ENCODE data around the gene MAB21L3.

Gene MAB21L3

DNA sequence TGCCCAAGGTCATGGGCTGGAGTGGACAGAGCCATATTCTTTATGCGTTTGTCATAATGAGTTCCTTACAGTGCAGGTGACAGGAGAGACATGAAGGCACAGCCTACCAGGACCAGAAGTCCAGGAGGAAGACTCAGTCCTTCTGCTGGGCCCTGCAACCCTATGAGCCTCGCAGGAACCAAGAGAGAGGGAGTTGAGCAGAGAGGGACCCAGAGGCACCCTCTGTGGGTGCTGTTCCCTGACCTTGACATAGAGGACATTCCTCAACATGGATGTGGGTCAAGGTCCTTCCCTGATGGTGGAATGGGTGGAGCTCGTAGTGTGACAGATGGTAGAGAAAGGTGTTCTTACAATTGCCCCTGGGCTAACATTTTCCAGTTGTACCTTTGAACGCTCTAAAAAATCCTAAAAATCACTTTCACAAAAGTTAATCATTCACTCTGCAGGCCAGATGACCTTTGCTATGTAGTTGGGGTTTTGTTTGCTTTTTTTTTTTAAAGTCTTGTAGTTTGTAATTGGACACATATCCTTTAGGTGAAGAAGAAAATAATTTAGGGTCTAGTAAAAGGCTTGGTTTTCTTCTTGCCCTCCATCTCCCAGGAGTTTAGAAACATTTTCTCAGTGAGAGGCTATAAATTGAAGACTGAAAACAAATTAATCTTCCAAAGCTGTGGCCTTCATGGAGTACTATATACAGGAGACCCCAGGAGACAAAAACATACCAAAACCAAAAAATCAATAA, 41.9 kb downstream of the MAB21L3 start:
- TF ChIP-seq, protein P1, sequence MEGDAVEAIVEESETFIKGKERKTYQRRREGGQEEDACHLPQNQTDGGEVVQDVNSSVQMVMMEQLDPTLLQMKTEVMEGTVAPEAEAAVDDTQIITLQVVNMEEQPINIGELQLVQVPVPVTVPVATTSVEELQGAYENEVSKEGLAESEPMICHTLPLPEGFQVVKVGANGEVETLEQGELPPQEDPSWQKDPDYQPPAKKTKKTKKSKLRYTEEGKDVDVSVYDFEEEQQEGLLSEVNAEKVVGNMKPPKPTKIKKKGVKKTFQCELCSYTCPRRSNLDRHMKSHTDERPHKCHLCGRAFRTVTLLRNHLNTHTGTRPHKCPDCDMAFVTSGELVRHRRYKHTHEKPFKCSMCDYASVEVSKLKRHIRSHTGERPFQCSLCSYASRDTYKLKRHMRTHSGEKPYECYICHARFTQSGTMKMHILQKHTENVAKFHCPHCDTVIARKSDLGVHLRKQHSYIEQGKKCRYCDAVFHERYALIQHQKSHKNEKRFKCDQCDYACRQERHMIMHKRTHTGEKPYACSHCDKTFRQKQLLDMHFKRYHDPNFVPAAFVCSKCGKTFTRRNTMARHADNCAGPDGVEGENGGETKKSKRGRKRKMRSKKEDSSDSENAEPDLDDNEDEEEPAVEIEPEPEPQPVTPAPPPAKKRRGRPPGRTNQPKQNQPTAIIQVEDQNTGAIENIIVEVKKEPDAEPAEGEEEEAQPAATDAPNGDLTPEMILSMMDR (IDR thresholded peaks at IDR 0.05; ENCODE audit: borderline replicate concordance, insufficient read depth, low read depth, low read length), result no peak
- no peak overlapping the region for H3K4me3 ChIP-seq (ENCODE audit: low read depth, low read length)

DNA sequence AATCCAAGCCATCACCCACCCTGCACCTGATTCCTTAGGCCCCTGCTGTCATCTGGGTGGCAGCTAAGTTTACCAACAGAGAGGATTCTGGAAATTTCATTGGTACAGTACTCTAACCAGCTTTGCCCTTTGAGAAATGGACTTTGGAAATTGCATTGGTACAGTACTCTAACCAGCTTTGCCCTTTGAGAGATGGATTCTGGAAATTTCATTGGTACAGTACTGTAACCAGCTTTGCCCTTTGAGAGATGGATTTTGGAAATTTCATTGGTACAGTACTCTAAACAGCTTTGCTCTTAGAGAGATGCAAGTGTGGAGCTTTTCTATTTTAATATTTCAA, 42.5 kb downstream of the MAB21L3 start:
- TF ChIP-seq, protein P1 (IDR thresholded peaks at IDR 0.05; ENCODE audit: borderline replicate concordance, insufficient read depth, low read depth, low read length), result no peak
- H3K4me3 ChIP-seq (ENCODE audit: low read depth, low read length), result no peak overlapping the region

DNA sequence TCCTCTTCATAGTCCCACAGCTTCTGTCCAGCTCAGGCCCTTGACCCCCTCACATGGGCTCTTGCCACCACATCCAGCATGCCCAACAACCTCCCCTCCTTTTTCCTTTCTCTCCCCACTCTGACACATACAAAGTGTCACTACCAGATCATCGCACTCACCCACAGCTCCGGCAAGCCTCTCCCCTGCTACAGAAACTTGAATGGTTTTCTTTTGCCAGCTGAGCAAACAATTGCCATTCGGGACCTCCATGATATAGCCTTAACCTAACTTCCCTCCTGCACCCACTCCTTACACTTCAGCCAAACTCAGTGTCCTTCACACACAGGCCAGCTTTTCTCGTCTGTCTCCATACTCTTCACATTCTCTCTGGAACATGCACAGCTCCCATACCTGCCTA, 43.3 kb downstream of the MAB21L3 start:
- H3K4me3 ChIP-seq (ENCODE audit: low read depth, low read length), result no peak overlapping the region
- TF ChIP-seq, protein P1 (IDR thresholded peaks at IDR 0.05; ENCODE audit: borderline replicate concordance, insufficient read depth, low read depth, low read length), result no peak

DNA sequence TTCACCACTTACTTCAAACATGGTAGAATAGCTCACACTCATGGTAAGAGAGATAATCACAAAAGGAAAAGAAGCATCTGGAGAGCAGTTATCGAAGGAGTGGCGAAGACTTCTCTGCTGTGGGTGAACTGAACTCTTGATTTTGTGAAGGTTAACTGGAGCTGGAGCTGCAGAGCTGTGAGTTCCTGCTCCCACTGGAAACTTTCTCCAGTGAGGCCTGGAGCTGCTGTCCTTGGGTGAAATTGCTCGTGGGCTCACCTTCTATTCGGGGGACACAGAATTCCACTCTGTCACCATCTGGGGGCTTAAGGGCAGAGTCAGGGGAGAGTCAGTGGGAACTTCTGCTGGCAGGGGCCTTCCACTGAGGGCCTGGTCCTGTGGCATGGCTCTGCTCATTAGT, 45.9 kb downstream of the MAB21L3 start:
- H3K4me3 ChIP-seq (ENCODE audit: low read depth, low read length), result no peak overlapping the region
- TF ChIP-seq, protein P1 (IDR thresholded peaks at IDR 0.05; ENCODE audit: borderline replicate concordance, insufficient read depth, low read depth, low read length), result no peak

DNA sequence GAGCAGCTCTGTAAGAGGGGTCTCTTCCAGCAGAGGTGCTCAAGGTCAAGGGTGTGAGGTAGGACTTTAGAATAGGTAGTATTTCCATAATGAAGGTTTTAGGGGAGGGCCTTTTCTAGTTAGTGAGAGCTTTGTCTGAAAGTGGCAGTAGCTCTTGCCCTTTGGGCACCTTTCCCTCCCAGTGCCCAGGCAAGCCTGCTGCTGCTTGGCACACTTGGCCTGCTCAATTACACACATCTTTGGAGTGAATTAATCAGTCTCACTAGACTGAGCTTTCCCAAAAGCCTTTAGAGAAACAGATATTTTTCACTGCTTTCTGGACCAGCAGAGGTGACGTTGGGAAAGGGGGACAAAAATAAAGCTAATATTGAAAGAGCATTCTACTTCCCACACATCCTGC, 48.0 kb downstream of the MAB21L3 start:
- H3K4me3 ChIP-seq (ENCODE audit: low read depth, low read length), result no peak overlapping the region
- TF ChIP-seq, protein P1 (IDR thresholded peaks at IDR 0.05; ENCODE audit: borderline replicate concordance, insufficient read depth, low read depth, low read length), result no peak

DNA sequence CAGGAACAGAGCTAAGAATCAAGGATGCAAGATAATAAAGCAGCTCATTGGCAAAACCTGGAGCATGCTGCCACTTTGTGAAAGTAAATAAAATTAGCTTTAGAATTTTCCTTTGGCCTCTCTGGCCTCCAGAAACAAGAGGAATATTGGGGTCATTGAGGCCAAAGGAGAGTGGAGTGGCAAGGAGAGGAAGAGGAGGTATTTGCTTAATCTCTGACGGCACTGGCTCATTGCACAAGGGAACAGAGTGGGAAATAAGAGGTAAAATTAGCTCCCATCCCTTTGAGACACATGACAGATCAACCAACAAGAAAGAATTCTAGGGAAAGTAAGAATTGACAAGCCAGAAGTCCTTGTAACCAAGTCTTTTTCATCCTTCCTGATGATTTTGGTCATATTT, 48.4 kb downstream of the MAB21L3 start:
- TF ChIP-seq, protein P1 (IDR thresholded peaks at IDR 0.05; ENCODE audit: borderline replicate concordance, insufficient read depth, low read depth, low read length), result no peak
- H3K4me3 ChIP-seq (ENCODE audit: low read depth, low read length), result no peak overlapping the region

DNA sequence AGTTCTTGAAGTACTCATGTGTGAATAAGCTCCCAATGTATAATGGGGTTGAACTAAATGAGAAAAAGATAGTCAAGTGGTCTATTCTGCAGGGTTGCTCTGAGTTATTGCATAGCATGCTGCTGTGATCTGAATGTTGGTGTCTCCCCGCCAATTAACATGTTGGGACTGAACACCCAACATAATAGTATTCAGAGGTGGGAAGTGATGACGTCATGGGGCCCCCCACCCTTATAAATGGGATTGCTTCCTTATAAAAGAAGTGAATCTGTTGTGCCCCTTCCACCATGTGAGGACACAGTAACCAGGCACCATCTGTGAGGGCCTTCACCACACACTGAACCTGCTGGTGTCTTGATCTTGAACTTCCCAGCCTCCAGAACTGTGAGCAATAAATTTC, 50.2 kb downstream of the MAB21L3 start:
- TF ChIP-seq, protein P1 (IDR thresholded peaks at IDR 0.05; ENCODE audit: borderline replicate concordance, insufficient read depth, low read depth, low read length), result no peak
- H3K4me3 ChIP-seq (ENCODE audit: low read depth, low read length), result no peak overlapping the region

Measured in GM12875 (cell line).